H7 (cell line): ENCODE measurements around the gene SS18L1. TPM values are rescaled to one million over a fixed set of nuclear protein-coding genes. Genes with fewer than 3 reads are reported as not detected.

Experiments used
- DNase-seq: peaks from one replicate; pipeline ENCODE4 v3.0.0; 2012
- H3K27me3 ChIP-seq: 2 replicates; pipeline ENCODE4 v1.6.0; 2011; ENCODE audit warnings: mild to moderate bottlenecking, low read length; ENCODE audit not compliant: control insufficient read depth, insufficient read depth
- H3K36me3 ChIP-seq: replicated peaks from 2 replicates; pipeline ENCODE4 v1.5.1; 2011; ENCODE audit warnings: low read length; ENCODE audit not compliant: control insufficient read depth, insufficient read depth
- H3K4me3 ChIP-seq: 2 replicates; pipeline ENCODE4 v1.5.1; 2011; ENCODE audit warnings: low read depth, mild to moderate bottlenecking, control low read depth, low read length, moderate library complexity; ENCODE audit not compliant: insufficient read depth
- total RNA-seq: library from RNA; depleted of rRNA; stranded (reverse); fragments of >200 nt; shearing (Covaris generic); gene quantifications from 2 replicates; pipeline ENCODE4 v1.2.3, GENCODE V29; 2014

SS18L1 gene
- total RNA-seq, 1 experiment from 2014 or later, result 15.1 TPM

GRCh38 chr20:62205618-62206387 lies 62.2 kb downstream of the SS18L1 start:
- DNase-seq, result no peak
- H3K36me3 ChIP-seq, result no peaks in the 10 kb centered on the region; the same call in 1 of the 2 replicates
- no peaks in the 10 kb centered on the region for H3K27me3 ChIP-seq
- no peak overlapping the region for H3K4me3 ChIP-seq

DNA sequence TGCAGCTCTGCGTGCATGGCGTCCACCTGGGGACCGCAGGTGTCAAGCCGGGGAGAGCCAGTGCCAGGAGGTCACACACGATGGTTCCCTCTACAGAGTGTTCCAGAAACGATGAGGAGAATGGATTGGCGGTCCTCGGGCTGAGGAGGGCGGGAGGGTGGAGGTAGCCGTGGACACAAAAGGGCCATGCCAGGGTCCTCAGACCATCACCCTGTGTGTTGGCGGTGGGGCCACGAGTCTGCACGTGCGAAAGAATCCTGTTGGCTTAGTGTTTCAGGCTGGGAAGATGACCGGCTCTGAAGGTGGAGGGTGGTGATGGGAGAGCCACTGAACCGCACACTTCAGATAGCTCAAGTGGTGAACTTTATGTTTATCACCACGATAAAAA lies 62.8 kb downstream of the SS18L1 start:
- Histone ChIP-seq H3K4me3 (no peak overlapping the region), H3K27me3 (no peaks in the 10 kb centered on the region), H3K36me3 (no peaks in the 10 kb centered on the region)
- DNase-seq, result no peak

DNA sequence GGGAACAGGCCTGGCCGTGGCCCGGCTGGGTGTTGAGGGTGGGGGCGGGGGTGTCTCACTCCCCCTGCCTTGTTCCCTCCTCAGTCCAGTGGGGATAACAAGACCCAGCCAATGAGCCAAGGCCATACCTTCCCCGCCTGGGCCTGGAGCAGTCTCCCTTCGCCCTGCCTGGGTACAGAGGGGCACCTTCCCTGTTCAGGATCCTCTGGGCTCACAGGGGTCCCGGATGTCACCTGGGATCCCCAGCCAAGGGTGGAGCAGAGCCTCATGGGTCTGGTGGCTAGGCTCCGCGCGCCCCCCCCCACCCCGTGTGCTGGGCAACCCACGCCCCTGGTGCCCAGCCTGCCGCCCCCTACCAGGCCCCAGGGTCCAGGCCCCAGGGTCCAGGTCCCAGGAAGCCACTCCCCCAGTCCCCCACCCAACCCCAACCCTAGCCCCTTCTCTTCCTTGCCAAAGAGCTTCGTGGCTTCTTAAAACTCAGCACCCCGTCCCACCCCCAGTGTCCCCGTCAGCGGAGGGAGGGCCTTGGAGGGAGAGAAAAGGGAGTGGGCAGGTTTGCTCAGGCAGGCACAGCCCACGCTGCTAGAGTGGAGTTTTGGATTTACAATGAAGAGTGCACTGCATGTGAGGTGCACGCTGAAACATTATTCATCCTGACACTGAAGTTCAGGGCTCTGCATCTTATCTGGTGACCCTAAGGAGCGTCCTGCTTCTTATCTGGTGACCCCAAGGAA lies 64.7 kb downstream of the SS18L1 start:
- Histone ChIP-seq H3K36me3 (no peaks in the 10 kb centered on the region), H3K27me3 (no peaks in the 10 kb centered on the region), H3K4me3 (no peak overlapping the region)
- DNase-seq, result no peak

DNA sequence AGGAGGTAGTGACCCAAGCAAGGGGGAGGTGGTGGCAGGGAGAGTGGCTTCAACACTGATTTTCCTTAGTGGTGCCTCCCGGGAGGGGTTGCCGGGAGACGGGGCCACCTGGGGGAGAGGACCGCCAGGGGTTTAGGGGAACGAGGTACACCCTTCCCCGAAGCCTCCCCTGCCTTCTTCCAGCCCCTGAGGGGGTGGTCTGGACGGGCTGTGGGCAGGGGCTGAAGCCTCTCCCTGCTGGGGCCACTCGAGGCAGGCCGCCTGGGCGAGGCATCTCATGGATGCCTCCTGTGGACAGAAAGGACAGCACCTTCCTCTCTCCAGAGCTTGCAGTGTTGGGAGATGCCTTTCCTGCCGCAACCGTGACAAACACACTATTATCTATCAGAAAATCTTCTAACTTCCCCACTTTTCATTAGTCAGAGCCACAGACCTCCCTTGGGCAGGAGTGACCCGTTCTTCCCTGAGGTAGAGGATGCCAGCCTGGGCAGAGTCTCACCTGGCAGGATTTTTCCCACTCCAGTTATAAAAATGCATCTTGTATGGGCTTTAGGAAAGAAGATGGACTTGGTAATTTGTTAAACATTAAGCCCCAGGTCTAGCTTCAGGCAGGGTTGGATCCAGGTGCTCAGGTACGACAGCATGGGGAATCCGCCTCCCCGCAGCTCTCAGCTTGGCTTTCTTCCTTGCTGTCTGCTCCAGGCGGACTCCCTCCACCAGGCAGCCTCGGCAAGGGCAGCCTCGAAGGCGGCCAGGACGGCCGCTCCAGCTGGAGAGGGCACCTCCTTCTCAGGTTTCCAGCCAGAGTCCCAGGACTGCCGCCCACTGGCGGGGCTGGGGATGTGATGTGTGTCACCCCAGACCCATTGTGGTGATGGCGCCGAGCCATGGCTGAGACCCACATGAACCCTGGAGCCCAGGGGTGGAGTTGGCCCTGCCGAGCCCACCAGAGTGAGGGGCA lies 65.5 kb downstream of the SS18L1 start:
- no peaks in the 10 kb centered on the region for H3K36me3 ChIP-seq
- no peaks in the 10 kb centered on the region; the same call in 1 of the 2 replicates for H3K27me3 ChIP-seq
- H3K4me3 ChIP-seq, result no peak overlapping the region
- peak; percentile 97 for DNase-seq

DNA sequence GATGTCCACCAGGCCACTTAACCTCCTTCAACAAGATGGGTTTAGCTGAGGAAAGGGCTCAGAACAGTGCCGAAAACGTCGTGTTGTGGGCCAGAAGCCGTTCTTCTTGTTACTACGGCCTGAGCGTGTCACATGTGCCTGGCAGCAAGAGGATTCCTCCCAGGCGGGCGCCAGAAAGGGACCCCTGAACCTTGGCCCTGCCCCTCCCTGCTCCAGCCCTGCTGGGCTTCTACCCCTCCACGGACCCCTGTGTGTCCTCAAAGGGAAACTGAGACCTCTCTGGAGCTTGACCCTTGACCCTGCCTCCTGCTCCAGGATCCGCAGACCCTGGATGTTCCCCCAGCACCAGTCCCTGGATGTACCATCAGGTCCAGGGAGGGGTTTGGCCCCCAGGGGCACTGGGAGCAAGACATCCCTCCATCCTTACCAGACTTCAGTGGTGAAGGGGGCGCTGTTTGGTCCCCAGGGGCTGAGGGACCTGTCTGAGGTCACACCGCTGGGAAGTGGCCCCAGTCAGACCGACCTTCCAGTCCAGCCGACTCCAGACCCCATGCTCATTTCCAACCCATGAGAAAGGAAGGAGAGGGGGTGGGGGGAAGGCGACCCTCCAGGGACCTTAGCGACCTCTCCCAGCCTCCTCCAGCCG lies 66.4 kb downstream of the SS18L1 start:
- peak; percentile 78 for DNase-seq
- no peaks in the 10 kb centered on the region for H3K36me3 ChIP-seq
- no peaks in the 10 kb centered on the region; the same call in 1 of the 2 replicates for H3K27me3 ChIP-seq
- no peak overlapping the region for H3K4me3 ChIP-seq

- no peak overlapping the region for H3K4me3 ChIP-seq
- no peak for DNase-seq
- no peaks in the 10 kb centered on the region; the same call in 1 of the 2 replicates for H3K27me3 ChIP-seq
- no peaks in the 10 kb centered on the region for H3K36me3 ChIP-seq
Measured at GRCh38 chr20:62210496-62210855, 66.9 kb downstream of the SS18L1 start.

GRCh38 chr20:62211216-62211615 lies 67.6 kb downstream of the SS18L1 start:
- no peak overlapping the region for H3K4me3 ChIP-seq
- no peaks in the 10 kb centered on the region for H3K36me3 ChIP-seq
- H3K27me3 ChIP-seq, result no peaks in the 10 kb centered on the region; the same call in 1 of the 2 replicates
- no peak for DNase-seq

- Histone ChIP-seq H3K4me3 (no peak overlapping the region), H3K36me3 (no peaks in the 10 kb centered on the region), H3K27me3 (no peaks in the 10 kb centered on the region; the same call in 1 of the 2 replicates)
- DNase-seq, result no peak
Measured at GRCh38 chr20:62211769-62212288, 68.3 kb downstream of the SS18L1 start.

- no peaks in the 10 kb centered on the region; the same call in none of the 2 replicates for H3K27me3 ChIP-seq
- H3K4me3 ChIP-seq, result no peak overlapping the region
- no peak for DNase-seq
- H3K36me3 ChIP-seq, result no peaks in the 10 kb centered on the region
Measured at GRCh38 chr20:62212299-62212698, 68.7 kb downstream of the SS18L1 start.

- Histone ChIP-seq H3K4me3 (no peak overlapping the region), H3K36me3 (no peaks in the 10 kb centered on the region), H3K27me3 (peaks cover 14% of the 10 kb centered on the region)
- no peak for DNase-seq
Measured at GRCh38 chr20:62214067-62214466, 70.5 kb downstream of the SS18L1 start.

GRCh38 chr20:62215020-62215990 lies 71.7 kb downstream of the SS18L1 start:
- Histone ChIP-seq H3K4me3 (no peak overlapping the region), H3K36me3 (no peaks in the 10 kb centered on the region), H3K27me3 (peaks cover 21% of the 10 kb centered on the region)
- DNase-seq, result no peak

- DNase-seq, result no peak
- H3K4me3 ChIP-seq, result no peak overlapping the region
- no peaks in the 10 kb centered on the region for H3K36me3 ChIP-seq
- peaks cover 29% of the 10 kb centered on the region for H3K27me3 ChIP-seq
Measured at GRCh38 chr20:62215991-62216635, 72.5 kb downstream of the SS18L1 start.
